IMR-90 (cell line): Measurements from ENCODE around the gene PAX8. TPM values are rescaled to one million over a fixed set of nuclear protein-coding genes. Genes with fewer than 3 reads are reported as not detected.

Experiments used
- ATAC-seq: fragments of 200-7000 bp; cut with Tn5 transposase; 2 replicates; pipeline ENCODE4 v1.9.1; 2020; ENCODE audit warnings: low read depth, mild to moderate bottlenecking, moderate library complexity
- BruUV-seq: library from RNA; stranded (reverse); fragments of 400-500 nt; replicated peaks from 2 replicates; lab custom pipeline; 2021; lab: Mats Ljungman, UMichigan
- CTCF ChIA-PET: fragments of 300-600 bp; formaldehyde crosslinking; extraction: SDS; loops from one replicate; lab custom pipeline; 2021; ENCODE audit warnings: antibody characterized with exemption; lab: Yijun Ruan, JAX
- POLR2A ChIA-PET: fragments of 300-600 bp; sonication (Branson Sonifier 250); formaldehyde crosslinking; loops from one replicate; lab custom pipeline; 2022; ENCODE audit warnings: antibody characterized with exemption; ENCODE audit not compliant: unreplicated experiment; lab: Charles Lee
- DNase-seq: peaks from one replicate; pipeline ENCODE4 v3.0.0; 2013
- H2AFZ ChIP-seq: replicated peaks from 2 replicates; pipeline ENCODE3; 2013; ENCODE audit warnings: low read length, mild to moderate bottlenecking; ENCODE audit not compliant: poor library complexity
- H2AK5ac ChIP-seq: 2 replicates; pipeline ENCODE4 v1.6.1; 2013; ENCODE audit warnings: low read depth, low read length, inconsistent platforms
- H2AK9ac ChIP-seq: replicated peaks from 2 replicates; pipeline ENCODE3; 2013; ENCODE audit warnings: mild to moderate bottlenecking, low read depth, low read length, moderate library complexity; ENCODE audit not compliant: poor library complexity
- H2BK120ac ChIP-seq: 2 replicates; pipeline ENCODE4 v1.6.1; 2013; ENCODE audit warnings: low read depth, low read length, inconsistent platforms
- H2BK15ac ChIP-seq: 3 replicates; pipeline ENCODE4 v1.6.1; 2013; ENCODE audit warnings: low read depth, low read length, inconsistent platforms
- H2BK20ac ChIP-seq: 2 replicates; pipeline ENCODE4 v1.6.1; 2013; ENCODE audit warnings: low read depth, mild to moderate bottlenecking, inconsistent platforms, low read length, moderate library complexity
- H2BK5ac ChIP-seq: 2 replicates; pipeline ENCODE4 v1.6.1; 2013; ENCODE audit warnings: mild to moderate bottlenecking, low read depth, low read length, inconsistent platforms; ENCODE audit not compliant: poor library complexity, severe bottlenecking
- H3K14ac ChIP-seq: replicated peaks from 2 replicates; pipeline ENCODE4 v1.6.1; 2013; ENCODE audit warnings: low read depth, low read length, inconsistent platforms
- H3K18ac ChIP-seq: 2 replicates; pipeline ENCODE4 v1.6.1; 2013; ENCODE audit warnings: low read depth, low read length, control low read depth
- H3K23ac ChIP-seq: 2 replicates; pipeline ENCODE4 v1.6.1; 2013; ENCODE audit warnings: low read depth, low read length, inconsistent platforms
- H3K27ac ChIP-seq: 2 replicates; pipeline ENCODE4 v1.5.1; 2013; ENCODE audit warnings: mild to moderate bottlenecking, control low read depth, low read length; ENCODE audit not compliant: insufficient read depth
- H3K27me3 ChIP-seq: 2 replicates; pipeline ENCODE4 v1.6.1; 2013; ENCODE audit warnings: low read length; ENCODE audit not compliant: control insufficient read depth, insufficient read depth
- H3K36me3 ChIP-seq: 2 replicates; pipeline ENCODE4 v1.6.1; 2013; ENCODE audit warnings: low read length, mixed read lengths; ENCODE audit not compliant: control insufficient read depth, insufficient read depth
- H3K4ac ChIP-seq: 2 replicates; pipeline ENCODE4 v1.6.1; 2013; ENCODE audit warnings: low read depth, low read length, inconsistent platforms
- H3K4me1 ChIP-seq: 2 replicates; pipeline ENCODE4 v1.6.1; 2013; ENCODE audit warnings: low read length, mixed read lengths; ENCODE audit not compliant: control insufficient read depth, insufficient read depth
- H3K4me2 ChIP-seq: 2 replicates; pipeline ENCODE4 v1.6.1; 2013; ENCODE audit warnings: low read depth, mild to moderate bottlenecking, control low read depth, low read length, moderate library complexity
- H3K4me3 ChIP-seq: 2 replicates; pipeline ENCODE4 v1.5.1; 2013; ENCODE audit warnings: low read depth, mild to moderate bottlenecking, control low read depth, low read length, moderate library complexity; ENCODE audit not compliant: insufficient read depth
- H3K56ac ChIP-seq: 2 replicates; pipeline ENCODE4 v1.6.1; 2013; ENCODE audit warnings: low read length, inconsistent platforms; ENCODE audit not compliant: insufficient read depth; ENCODE audit errors: extremely low read depth
- H3K79me1 ChIP-seq, 2 experiments: 2 replicates each; pipeline ENCODE4 v1.6.1; 2013; ENCODE audit warnings: low read length in 2 of 2, inconsistent platforms in 1 of 2, low read depth in 1 of 2
- H3K9ac ChIP-seq: 2 replicates; pipeline ENCODE4 v1.6.1; 2013; ENCODE audit warnings: low read depth, low read length, control low read depth
- H3K9me1 ChIP-seq: 2 replicates; pipeline ENCODE4 v1.6.1; 2013; ENCODE audit warnings: low read length, inconsistent platforms; ENCODE audit not compliant: insufficient read depth
- H3K9me3 ChIP-seq: 2 replicates; pipeline ENCODE4 v1.6.1; 2013; ENCODE audit warnings: low read length; ENCODE audit not compliant: control insufficient read depth, insufficient read depth
- H4K20me1 ChIP-seq: 2 replicates; pipeline ENCODE4 v1.6.1; 2013; ENCODE audit warnings: low read length, inconsistent platforms; ENCODE audit not compliant: insufficient read depth
- H4K5ac ChIP-seq: 2 replicates; pipeline ENCODE4 v1.6.1; 2013; ENCODE audit warnings: mild to moderate bottlenecking, low read depth, low read length, control low read depth
- H4K8ac ChIP-seq, 2 experiments: 2 replicates each; pipeline ENCODE4 v1.6.1; 2013; ENCODE audit warnings: low read depth in 2 of 2, low read length in 2 of 2, control low read depth in 1 of 2, inconsistent platforms in 1 of 2
- H4K91ac ChIP-seq: 2 replicates; pipeline ENCODE4 v1.6.1; 2013; ENCODE audit warnings: low read depth, low read length, inconsistent platforms; ENCODE audit not compliant: insufficient read depth
- BHLHE40 ChIP-seq: fragments of 150-350 bp; IDR thresholded peaks from 2 replicates; pipeline ENCODE4 v1.6.1; 2016; ENCODE audit warnings: mild to moderate bottlenecking, low read depth, low read length
- CEBPB ChIP-seq: IDR thresholded peaks from 2 replicates; pipeline ENCODE4 v1.6.1; 2012; ENCODE audit warnings: low read depth, low read length, improper control_type of control experiment
- MAZ ChIP-seq: IDR thresholded peaks from 2 replicates; pipeline ENCODE4 v1.6.1; 2012; ENCODE audit warnings: low read depth, mild to moderate bottlenecking, low read length, improper control_type of control experiment, moderate library complexity, borderline replicate concordance
- RFX5 ChIP-seq: IDR thresholded peaks from 2 replicates; pipeline ENCODE4 v1.8.0; 2012; ENCODE audit warnings: low read depth, mild to moderate bottlenecking, low read length, moderate library complexity
- SMC3 ChIP-seq: fragments of 150-350 bp; IDR thresholded peaks from 2 replicates; pipeline ENCODE4 v1.6.1; 2016; ENCODE audit warnings: low read depth, mild to moderate bottlenecking, antibody characterized with exemption, low read length, moderate library complexity
- WGBS, 2 experiments: methylation state at CpG; one replicate each; pipeline versions ENCODE4 v1.1.5 to v1.1.7; 2013; ENCODE audit warnings: missing lambda C conversion rate in 2 of 2; ENCODE audit not compliant: insufficient read length in 1 of 2; ENCODE audit errors: extremely low coverage in 2 of 2; 5-methylcytosine and 5-hydroxymethylcytosine counted together
- dilution Hi-C: fragments of 300-500 bp; cut with HindIII; formaldehyde crosslinking; loops from one replicate; pipeline ENCODE4 v1.14.3; 2018; ENCODE audit warnings: low sequenced_read_pairs; ENCODE audit not compliant: unreplicated experiment
- in situ Hi-C: fragments of 300-500 bp; cut with MboI; formaldehyde crosslinking; loops from 3 replicates; pipeline ENCODE4 v1.14.3; 2019; ENCODE audit warnings: low sequenced_read_pairs, inconsistent platforms, mixed read lengths
- intact Hi-C: fragments of 100-400 bp; cut with micrococcal nuclease; formaldehyde crosslinking; loops from 2 replicates; pipeline ENCODE4 v1.10.0; 2022
- polyA plus RNA-seq, 3 experiments: library from polyadenylated mRNA; depleted of rRNA; stranded (reverse); fragments of >200 nt; gene quantifications; 2 replicates each; pipeline ENCODE4 v1.2.3, GENCODE V29; 2012; ENCODE audit warnings: low replicate concordance in 1 of 3
- total RNA-seq: library from RNA; depleted of rRNA; stranded (reverse); fragments of >200 nt; gene quantifications from 2 replicates; pipeline ENCODE4 v1.2.3, GENCODE V29; 2012
- TF ChIP-seq, protein P1 (sequence below): fragments of 150-350 bp; IDR thresholded peaks from 2 replicates; pipeline ENCODE4 v1.6.1; 2016; ENCODE audit warnings: low read depth, mild to moderate bottlenecking, low read length, moderate library complexity, borderline replicate concordance
- TF ChIP-seq, protein P2 (sequence below): fragments of 150-350 bp; IDR thresholded peaks from 2 replicates; pipeline ENCODE4 v1.6.1; 2017; ENCODE audit warnings: mild to moderate bottlenecking, antibody characterized with exemption, low read length, low read depth

PAX8 gene
- total and polyA plus RNA-seq, 2 of the 4 experiments (the other 2 are of a cell fraction), result 0.18 to 1.5 TPM

DNA sequence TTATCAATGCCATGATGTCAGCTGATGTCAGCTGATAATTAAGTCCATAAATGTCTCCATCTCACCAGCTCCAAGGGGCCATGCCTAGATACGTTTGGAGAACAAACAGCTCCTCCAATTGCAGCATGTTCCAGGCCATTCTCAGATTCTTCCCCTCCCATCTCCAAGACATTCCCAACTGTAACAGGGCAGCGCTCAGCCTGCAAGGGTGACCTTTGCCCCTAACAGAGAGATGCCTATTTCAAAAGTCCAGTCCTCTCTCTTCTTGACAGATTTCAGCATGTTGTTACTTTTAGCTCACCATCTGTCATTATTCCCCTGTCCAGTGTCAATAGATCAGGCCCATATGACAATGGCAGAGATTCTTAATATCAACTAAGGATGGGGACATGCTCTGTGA lies 95.0 kb downstream of the PAX8 start:
- H2BK5ac ChIP-seq, result no peak overlapping the region
- DNase-seq, result no peak
- H3K36me3 ChIP-seq, result no peaks in the 10 kb centered on the region
- no peaks in the 10 kb centered on the region for H3K9me3 ChIP-seq
- H3K9me1 ChIP-seq, result peaks cover 3% of the 10 kb centered on the region; the same call in 1 of the 2 replicates
- H2AFZ ChIP-seq, result no peak overlapping the region
- no peak overlapping the region for H2BK15ac ChIP-seq
- no peak overlapping the region for H4K91ac ChIP-seq
- intact Hi-C loops (no loop called here), dilution Hi-C loops (no loop called here), in situ Hi-C loops (no loop called here)
- no peak overlapping the region for H3K18ac ChIP-seq
- ChIA-PET POLR2A (no interaction called here), CTCF (interaction anchor here (1.4 kb wide), 1 partner anchor 15 kb away, joined by 4 read pairs; no protein-coding TSS in a partner anchor)
- no peak overlapping the region for H3K14ac ChIP-seq
- no peak for ATAC-seq
- H3K4ac ChIP-seq, result no peak overlapping the region
- H2BK20ac ChIP-seq, result no peak overlapping the region
- no peak overlapping the region for H2AK5ac ChIP-seq
- no peaks in the 10 kb centered on the region for H3K79me1 ChIP-seq
- no peak overlapping the region for H4K8ac ChIP-seq
- WGBS, 2 experiments, result 67% methylated on average over 1 of the region's 2 CpGs; no CpG with 5 or more reads in 1 of the 2 experiments
- H3K4me1 ChIP-seq, result no peaks in the 10 kb centered on the region
- H3K27me3 ChIP-seq, result peaks cover 23% of the 10 kb centered on the region; the same call in 1 of the 2 replicates
- no TSS peak for BruUV-seq
- no peak overlapping the region for H2AK9ac ChIP-seq
- H3K27ac ChIP-seq, result no peak overlapping the region
- no peak overlapping the region for H3K9ac ChIP-seq
- H4K5ac ChIP-seq, result no peak overlapping the region
- H3K23ac ChIP-seq, result no peak overlapping the region
- no peak overlapping the region for H3K4me2 ChIP-seq
- H3K56ac ChIP-seq, result no peak overlapping the region
- H2BK120ac ChIP-seq, result no peak overlapping the region
- no peak overlapping the region for H3K4me3 ChIP-seq
- TF ChIP-seq SMC3, result no peak
- no peak for TF ChIP-seq BHLHE40
- TF ChIP-seq, protein P1, sequence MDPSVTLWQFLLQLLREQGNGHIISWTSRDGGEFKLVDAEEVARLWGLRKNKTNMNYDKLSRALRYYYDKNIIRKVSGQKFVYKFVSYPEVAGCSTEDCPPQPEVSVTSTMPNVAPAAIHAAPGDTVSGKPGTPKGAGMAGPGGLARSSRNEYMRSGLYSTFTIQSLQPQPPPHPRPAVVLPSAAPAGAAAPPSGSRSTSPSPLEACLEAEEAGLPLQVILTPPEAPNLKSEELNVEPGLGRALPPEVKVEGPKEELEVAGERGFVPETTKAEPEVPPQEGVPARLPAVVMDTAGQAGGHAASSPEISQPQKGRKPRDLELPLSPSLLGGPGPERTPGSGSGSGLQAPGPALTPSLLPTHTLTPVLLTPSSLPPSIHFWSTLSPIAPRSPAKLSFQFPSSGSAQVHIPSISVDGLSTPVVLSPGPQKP, result no peak
- no peak for TF ChIP-seq MAZ
- TF ChIP-seq CEBPB, result no peak
- TF ChIP-seq, protein P2, sequence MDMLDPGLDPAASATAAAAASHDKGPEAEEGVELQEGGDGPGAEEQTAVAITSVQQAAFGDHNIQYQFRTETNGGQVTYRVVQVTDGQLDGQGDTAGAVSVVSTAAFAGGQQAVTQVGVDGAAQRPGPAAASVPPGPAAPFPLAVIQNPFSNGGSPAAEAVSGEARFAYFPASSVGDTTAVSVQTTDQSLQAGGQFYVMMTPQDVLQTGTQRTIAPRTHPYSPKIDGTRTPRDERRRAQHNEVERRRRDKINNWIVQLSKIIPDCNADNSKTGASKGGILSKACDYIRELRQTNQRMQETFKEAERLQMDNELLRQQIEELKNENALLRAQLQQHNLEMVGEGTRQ, result no peak
- no peak for TF ChIP-seq RFX5
- H4K20me1 ChIP-seq, result no peaks in the 10 kb centered on the region
